ENCODE measurements around the gene NUTM2G. TPM values are rescaled to one million over a fixed set of nuclear protein-coding genes. Genes with fewer than 3 reads are reported as not detected.
"Not testable (repeated sequence)": the region's sequence is repeated elsewhere in the genome, so short reads cannot be mapped to it uniquely, and the experiment has no call there.

The NUTM2G gene
- total RNA-seq (2014; rRNA removed; shearing (Covaris generic)) = 0.08 and 0.13 TPM in 2 replicates
- not detected in 2 replicates for total RNA-seq (2022)
- Bru-seq, nascent RNA = not detected
- BruChase-seq, experiment 1, labeled RNA remaining after a 6-hour chase = not detected
- BruChase-seq, experiment 2, labeled RNA remaining after a 2-hour chase = not detected
- long read RNA-seq, partial matches to known transcripts = 0 of 6 reads
- long read RNA-seq, other reads (novel, unspliced or antisense) = 6 of 6 reads

DNA sequence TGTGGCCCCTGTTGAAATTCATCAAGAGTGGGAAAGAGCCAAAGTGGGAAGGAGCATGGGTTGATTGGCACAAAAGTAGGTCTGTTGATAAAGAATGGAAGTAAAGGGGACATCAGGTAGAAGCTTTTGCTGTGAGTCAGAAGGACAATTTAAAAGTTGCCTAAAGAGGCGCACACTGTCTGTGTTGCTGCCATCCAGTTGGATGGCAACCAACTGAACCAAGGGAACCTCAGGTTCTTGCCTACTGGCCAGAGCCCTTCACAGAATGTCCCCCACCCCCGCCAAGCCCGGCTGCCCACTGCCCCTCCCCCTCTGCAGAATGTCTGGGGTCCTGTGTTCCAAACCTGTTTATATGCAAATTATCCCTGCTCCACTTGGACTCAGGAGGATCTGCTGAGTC lies at the start of gene NUTM2G:
NUTM2G (plus strand) TSS at position 301 of the 400 bp plus-strand sequence. CDS start 182 bp downstream, outside the sequence.
- H3K79me2 ChIP-seq (ENCODE audit: insufficient read depth, low read depth, low read length); H3K27ac ChIP-seq (ENCODE audit: low read depth, low read length, poor library complexity, severe bottlenecking); CTCF ChIA-PET (ENCODE audit: unreplicated experiment); DNase-seq (ENCODE audit: low spot score); H3K4me1 ChIP-seq (ENCODE audit: insufficient read depth, low read length, poor library complexity, severe bottlenecking); intact Hi-C loops (cut with micrococcal nuclease; ENCODE audit: unreplicated experiment); H4K20me1 ChIP-seq (ENCODE audit: insufficient read depth, low read length); H3K36me3 ChIP-seq (ENCODE audit: insufficient read depth, low read length); POLR2A ChIA-PET; H3K9me3 ChIP-seq (ENCODE audit: low read length); H3K9me2 ChIP-seq (ENCODE audit: insufficient read depth, low read length); BruUV-seq (replicated peaks); H2AFZ ChIP-seq (ENCODE audit: low read length); H3K4me3 ChIP-seq (ENCODE audit: low read depth, low read length, poor library complexity, severe bottlenecking); H3K4me2 ChIP-seq (ENCODE audit: low read length): not testable (repeated sequence)

GRCh38 chr9:96883922-96884321 lies 44.7 kb upstream of the NUTM2G start:
- intact Hi-C loops (cut with micrococcal nuclease; ENCODE audit: unreplicated experiment) = no loop called here
- H3K27ac ChIP-seq (ENCODE audit: low read depth, low read length, poor library complexity, severe bottlenecking) = no peak overlapping the region
- no peaks in the 10 kb centered on the region for H4K20me1 ChIP-seq (ENCODE audit: insufficient read depth, low read length)
- POLR2A ChIA-PET = interaction anchor here (1.6 kb wide), 1 partner anchor 12 kb away, joined by 4 read pairs; no protein-coding TSS in a partner anchor
- no peaks in the 10 kb centered on the region for H3K9me3 ChIP-seq (ENCODE audit: low read length)
- H3K79me2 ChIP-seq (ENCODE audit: insufficient read depth, low read depth, low read length) = no peaks in the 10 kb centered on the region
- H2AFZ ChIP-seq (ENCODE audit: low read length) = no peak overlapping the region
- H3K9me2 ChIP-seq (ENCODE audit: insufficient read depth, low read length) = no peaks in the 10 kb centered on the region
- BruUV-seq (replicated peaks) = no TSS peak
- CTCF ChIA-PET (ENCODE audit: unreplicated experiment) = no interaction called here
- no peak for DNase-seq (ENCODE audit: low spot score)
- no peak overlapping the region for H3K4me2 ChIP-seq (ENCODE audit: low read length)
- no peaks in the 10 kb centered on the region for H3K36me3 ChIP-seq (ENCODE audit: insufficient read depth, low read length)
- no peak for TF ChIP-seq EZH2phosphoT487 (IDR thresholded peaks at IDR 0.05; ENCODE audit: borderline replicate concordance, low read depth, low read length)
- TF ChIP-seq, protein P1, sequence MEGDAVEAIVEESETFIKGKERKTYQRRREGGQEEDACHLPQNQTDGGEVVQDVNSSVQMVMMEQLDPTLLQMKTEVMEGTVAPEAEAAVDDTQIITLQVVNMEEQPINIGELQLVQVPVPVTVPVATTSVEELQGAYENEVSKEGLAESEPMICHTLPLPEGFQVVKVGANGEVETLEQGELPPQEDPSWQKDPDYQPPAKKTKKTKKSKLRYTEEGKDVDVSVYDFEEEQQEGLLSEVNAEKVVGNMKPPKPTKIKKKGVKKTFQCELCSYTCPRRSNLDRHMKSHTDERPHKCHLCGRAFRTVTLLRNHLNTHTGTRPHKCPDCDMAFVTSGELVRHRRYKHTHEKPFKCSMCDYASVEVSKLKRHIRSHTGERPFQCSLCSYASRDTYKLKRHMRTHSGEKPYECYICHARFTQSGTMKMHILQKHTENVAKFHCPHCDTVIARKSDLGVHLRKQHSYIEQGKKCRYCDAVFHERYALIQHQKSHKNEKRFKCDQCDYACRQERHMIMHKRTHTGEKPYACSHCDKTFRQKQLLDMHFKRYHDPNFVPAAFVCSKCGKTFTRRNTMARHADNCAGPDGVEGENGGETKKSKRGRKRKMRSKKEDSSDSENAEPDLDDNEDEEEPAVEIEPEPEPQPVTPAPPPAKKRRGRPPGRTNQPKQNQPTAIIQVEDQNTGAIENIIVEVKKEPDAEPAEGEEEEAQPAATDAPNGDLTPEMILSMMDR (conservative IDR thresholded peaks at IDR 0.05; ENCODE audit: low read length) = no peak
- H3K4me3 ChIP-seq (ENCODE audit: low read depth, low read length, poor library complexity, severe bottlenecking) = no peak overlapping the region
- no peaks in the 10 kb centered on the region for H3K4me1 ChIP-seq (ENCODE audit: insufficient read depth, low read length, poor library complexity, severe bottlenecking)

- Histone ChIP-seq H3K4me1 (ENCODE audit: insufficient read depth, low read length, poor library complexity, severe bottlenecking) (no peaks in the 10 kb centered on the region), H3K27ac (ENCODE audit: low read depth, low read length, poor library complexity, severe bottlenecking) (no peak overlapping the region), H3K4me3 (ENCODE audit: low read depth, low read length, poor library complexity, severe bottlenecking) (no peak overlapping the region), H2AFZ (ENCODE audit: low read length) (no peak overlapping the region), H3K9me2 (ENCODE audit: insufficient read depth, low read length) (no peaks in the 10 kb centered on the region), H3K9me3 (ENCODE audit: low read length) (no peaks in the 10 kb centered on the region), H3K36me3 (ENCODE audit: insufficient read depth, low read length) (no peaks in the 10 kb centered on the region), H4K20me1 (ENCODE audit: insufficient read depth, low read length) (no peaks in the 10 kb centered on the region), H3K4me2 (ENCODE audit: low read length) (no peak overlapping the region), H3K79me2 (ENCODE audit: insufficient read depth, low read depth, low read length) (no peaks in the 10 kb centered on the region)
- intact Hi-C loops (cut with micrococcal nuclease; ENCODE audit: unreplicated experiment) = no loop called here
- POLR2A ChIA-PET = interaction anchor here (1.6 kb wide), 1 partner anchor 12 kb away, joined by 4 read pairs; no protein-coding TSS in a partner anchor
- BruUV-seq (replicated peaks) = no TSS peak
- CTCF ChIA-PET (ENCODE audit: unreplicated experiment) = no interaction called here
- no peak for DNase-seq (ENCODE audit: low spot score)
- TF ChIP-seq EZH2phosphoT487 (IDR thresholded peaks at IDR 0.05; ENCODE audit: borderline replicate concordance, low read depth, low read length) = no peak
- TF ChIP-seq, protein P1 (conservative IDR thresholded peaks at IDR 0.05; ENCODE audit: low read length) = no peak
These were observed 44.2 kb upstream of the NUTM2G start for GRCh38 chr9:96884443-96884842.
